NB4 (cell line): Measurements from ENCODE around the gene ADAM17.

Experiments
- DNase-seq: peaks from one replicate; pipeline ENCODE4 v3.0.0; 2010; ENCODE audit warnings: low read depth
- H3K4me3 ChIP-seq: one replicate; pipeline ENCODE4 v1.5.1; 2011; ENCODE audit warnings: mild to moderate bottlenecking, low read depth, low read length, moderate library complexity
- CTCF ChIP-seq: IDR thresholded peaks from one replicate; pipeline ENCODE4 v1.5.1; 2012; ENCODE audit warnings: low read depth, low read length
- MYC ChIP-seq: IDR thresholded peaks from 2 replicates; pipeline ENCODE4 v1.6.1; 2011; ENCODE audit warnings: low read depth, low read length
- POLR2A ChIP-seq: IDR thresholded peaks from 2 replicates; pipeline ENCODE4 v1.6.1; 2011; ENCODE audit warnings: mild to moderate bottlenecking; ENCODE audit not compliant: insufficient read length; ENCODE audit errors: extremely low read depth
- TF ChIP-seq, protein P1 (sequence below): IDR thresholded peaks from 2 replicates; pipeline ENCODE4 v1.6.1; 2011; ENCODE audit warnings: low read depth, low read length

ADAM17 gene

DNA sequence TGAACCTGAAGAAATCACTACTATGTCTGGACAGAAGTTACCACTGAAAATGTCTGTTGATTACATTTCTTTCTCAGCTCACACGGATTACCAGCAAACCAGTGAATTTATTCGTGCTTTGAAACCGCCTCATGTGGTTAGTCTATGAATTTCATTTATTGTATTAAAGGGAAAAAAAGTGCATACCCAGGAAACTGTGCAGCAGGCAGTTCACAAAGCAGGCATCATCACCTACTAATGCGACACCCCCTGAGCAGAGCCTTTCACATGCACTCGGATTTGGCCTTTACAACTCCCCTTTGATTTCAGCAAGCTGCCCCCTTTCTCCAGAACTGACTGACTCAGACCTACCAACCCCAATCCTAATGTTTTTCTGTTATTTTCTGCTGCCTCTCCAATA is 112.1 kb downstream of the ADAM17 start:
- TF ChIP-seq, protein P1, sequence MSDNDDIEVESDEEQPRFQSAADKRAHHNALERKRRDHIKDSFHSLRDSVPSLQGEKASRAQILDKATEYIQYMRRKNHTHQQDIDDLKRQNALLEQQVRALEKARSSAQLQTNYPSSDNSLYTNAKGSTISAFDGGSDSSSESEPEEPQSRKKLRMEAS = no peak
- TF ChIP-seq CTCF (no peak), POLR2A (no peak), MYC (no peak)
- H3K4me3 ChIP-seq = no peak overlapping the region
- no peak for DNase-seq

- no peak for DNase-seq
- no peak overlapping the region for H3K4me3 ChIP-seq
- TF ChIP-seq, protein P1 = no peak
- TF ChIP-seq CTCF (no peak), POLR2A (no peak), MYC (no peak)
These were observed 114.1 kb downstream of the ADAM17 start for GRCh38 chr2:9441556-9441955.

DNA sequence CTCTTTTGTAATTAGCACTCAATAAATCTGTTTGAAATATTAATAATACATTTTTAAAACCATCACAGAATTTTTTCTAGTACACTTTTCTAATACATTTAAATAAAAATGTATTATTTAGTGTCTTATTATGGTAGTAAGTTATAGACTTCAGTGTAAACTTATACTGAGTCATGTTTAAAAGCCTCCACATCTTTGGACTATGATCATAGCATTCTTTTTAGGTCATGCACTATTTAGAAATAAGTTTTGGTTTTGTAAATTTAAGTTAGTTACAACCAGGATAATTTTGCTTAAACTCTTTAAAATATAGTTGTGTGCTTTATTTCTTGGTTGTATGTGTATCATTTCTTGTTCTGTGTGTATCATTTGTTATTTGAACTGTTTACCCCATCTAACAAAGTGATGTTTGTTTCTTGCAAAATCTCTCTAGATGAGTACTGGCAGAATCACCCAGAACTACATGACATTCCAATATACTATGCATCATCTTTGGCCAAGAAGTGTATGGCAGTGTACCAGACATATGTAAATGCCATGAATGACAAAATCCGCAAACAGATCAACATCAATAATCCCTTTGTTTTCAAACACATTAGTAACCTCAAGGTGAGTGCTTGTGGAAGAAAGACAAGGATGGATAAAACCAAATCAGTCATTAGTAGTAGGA is 115.4 kb downstream of the ADAM17 start:
- no peak for DNase-seq
- no peak overlapping the region for H3K4me3 ChIP-seq
- TF ChIP-seq POLR2A (no peak), MYC (no peak), CTCF (no peak)
- TF ChIP-seq, protein P1 = no peak

DNA sequence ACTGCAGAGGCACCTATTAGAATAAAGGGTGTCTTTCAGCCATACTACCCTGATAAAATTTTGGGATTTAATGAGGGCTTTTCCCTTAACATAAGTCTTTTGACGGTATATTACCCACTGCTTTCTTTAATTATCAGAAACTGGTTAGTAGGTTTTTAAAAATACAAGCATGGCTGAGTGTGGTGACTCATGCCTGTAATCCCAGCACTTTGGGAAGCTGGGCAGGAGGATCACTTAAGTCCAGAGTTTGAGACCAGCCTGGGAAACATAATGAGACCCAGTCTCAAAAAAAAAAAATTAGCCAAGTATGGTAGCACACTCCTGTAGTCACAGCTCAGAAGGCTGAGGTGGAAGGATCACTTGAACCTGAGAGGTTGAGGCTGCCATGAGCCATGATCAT is 116.1 kb downstream of the ADAM17 start:
- H3K4me3 ChIP-seq = no peak overlapping the region
- TF ChIP-seq CTCF (no peak), MYC (no peak), POLR2A (no peak)
- TF ChIP-seq, protein P1 = no peak
- DNase-seq = no peak
